Trophoblast cell (in vitro differentiated cells and primary cell): ENCODE data around the gene GNLY.
A peak's percentile ranks its signal among the peaks of the same experiment; 100 is the strongest.

Experiments used
- DNase-seq, 2 donors: peaks; one replicate each; pipeline ENCODE4 v3.0.0-alpha.2; 2016
- H2AFZ ChIP-seq: 2 replicates; pipeline ENCODE4 v1.6.1; 2013; ENCODE audit warnings: low read length, moderate library complexity, mild to moderate bottlenecking; ENCODE audit not compliant: insufficient read depth, poor library complexity
- H2AK5ac ChIP-seq: 2 replicates; pipeline ENCODE4 v1.6.1; 2013; ENCODE audit warnings: mild to moderate bottlenecking, low read length
- H2BK120ac ChIP-seq: 2 replicates; pipeline ENCODE4 v1.6.1; 2013; ENCODE audit warnings: low read length, mild to moderate bottlenecking, moderate library complexity; ENCODE audit not compliant: insufficient read depth, poor library complexity
- H2BK12ac ChIP-seq: 2 replicates; pipeline ENCODE4 v1.6.1; 2013; ENCODE audit warnings: mild to moderate bottlenecking, low read length, moderate library complexity
- H2BK5ac ChIP-seq: 2 replicates; pipeline ENCODE4 v1.6.1; 2013; ENCODE audit warnings: low read length, low read depth, moderate library complexity, mild to moderate bottlenecking; ENCODE audit not compliant: poor library complexity
- H3K14ac ChIP-seq: 2 replicates; pipeline ENCODE4 v1.6.1; 2013; ENCODE audit warnings: mild to moderate bottlenecking, low read length
- H3K18ac ChIP-seq: 2 replicates; pipeline ENCODE4 v1.6.1; 2013; ENCODE audit warnings: mild to moderate bottlenecking, low read length
- H3K23ac ChIP-seq: 2 replicates; pipeline ENCODE4 v1.6.1; 2013; ENCODE audit warnings: low read length
- H3K27ac ChIP-seq: 2 replicates; pipeline ENCODE4 v1.5.1; 2013; ENCODE audit warnings: low read depth, mild to moderate bottlenecking, inconsistent platforms, low read length, moderate library complexity
- H3K27me3 ChIP-seq: 2 replicates; pipeline ENCODE4 v1.6.1; 2013; ENCODE audit warnings: inconsistent platforms, mild to moderate bottlenecking, low read length, moderate library complexity; ENCODE audit not compliant: insufficient read depth
- H3K36me3 ChIP-seq, 2 experiments: 1 replicate in 1 of 2; 2 replicates in 1 of 2; pipeline ENCODE4 v1.6.1; 2013; ENCODE audit warnings: low read length in 2 of 2, mild to moderate bottlenecking in 2 of 2, moderate library complexity in 1 of 2; ENCODE audit not compliant: insufficient read depth in 2 of 2, control insufficient read depth in 1 of 2
- H3K4ac ChIP-seq: 2 replicates; pipeline ENCODE4 v1.6.1; 2013; ENCODE audit warnings: low read depth, mild to moderate bottlenecking, low read length, moderate library complexity
- H3K4me1 ChIP-seq, 2 experiments: 1 replicate in 1 of 2; 2 replicates in 1 of 2; pipeline ENCODE4 v1.6.1; 2013; ENCODE audit warnings: low read length in 2 of 2, mild to moderate bottlenecking in 2 of 2, moderate library complexity in 1 of 2; ENCODE audit not compliant: insufficient read depth in 2 of 2, control insufficient read depth in 1 of 2
- H3K4me2 ChIP-seq: 2 replicates; pipeline ENCODE4 v1.6.1; 2013; ENCODE audit warnings: inconsistent platforms, mild to moderate bottlenecking, low read length, moderate library complexity
- H3K4me3 ChIP-seq: 2 replicates; pipeline ENCODE4 v1.5.1; 2013; ENCODE audit warnings: mild to moderate bottlenecking, low read depth, low read length, inconsistent platforms
- H3K79me1 ChIP-seq: one replicate; pipeline ENCODE4 v1.6.1; 2013; ENCODE audit warnings: low read length
- H3K79me2 ChIP-seq: 2 replicates; pipeline ENCODE4 v1.6.1; 2013; ENCODE audit warnings: low read length, mild to moderate bottlenecking; ENCODE audit not compliant: control insufficient read depth, insufficient read depth, poor library complexity
- H3K9ac ChIP-seq: 2 replicates; pipeline ENCODE4 v1.6.1; 2013; ENCODE audit warnings: mild to moderate bottlenecking, low read length
- H3K9me3 ChIP-seq: 2 replicates; pipeline ENCODE4 v1.6.1; 2013; ENCODE audit warnings: low read depth, mild to moderate bottlenecking, control low read depth, inconsistent platforms, low read length; ENCODE audit not compliant: insufficient read depth
- H4K12ac ChIP-seq: 2 replicates; pipeline ENCODE4 v1.6.1; 2013; ENCODE audit warnings: low read depth, mild to moderate bottlenecking, low read length, moderate library complexity
- H4K8ac ChIP-seq: 2 replicates; pipeline ENCODE4 v1.6.1; 2013; ENCODE audit warnings: low read depth, mild to moderate bottlenecking, low read length, moderate library complexity
- H4K91ac ChIP-seq: one replicate; pipeline ENCODE4 v1.6.1; 2013; ENCODE audit warnings: low read depth, mild to moderate bottlenecking, low read length, moderate library complexity
- WGBS: extraction: QIAGEN DNeasy Blood & Tissue Kit; methylation state at CpG from one replicate; pipeline ENCODE4 v1.1.7; 2013; ENCODE audit warnings: missing lambda C conversion rate; ENCODE audit not compliant: insufficient read length, insufficient coverage; ENCODE audit errors: extremely low coverage; 5-methylcytosine and 5-hydroxymethylcytosine counted together

Gene GNLY

DNA sequence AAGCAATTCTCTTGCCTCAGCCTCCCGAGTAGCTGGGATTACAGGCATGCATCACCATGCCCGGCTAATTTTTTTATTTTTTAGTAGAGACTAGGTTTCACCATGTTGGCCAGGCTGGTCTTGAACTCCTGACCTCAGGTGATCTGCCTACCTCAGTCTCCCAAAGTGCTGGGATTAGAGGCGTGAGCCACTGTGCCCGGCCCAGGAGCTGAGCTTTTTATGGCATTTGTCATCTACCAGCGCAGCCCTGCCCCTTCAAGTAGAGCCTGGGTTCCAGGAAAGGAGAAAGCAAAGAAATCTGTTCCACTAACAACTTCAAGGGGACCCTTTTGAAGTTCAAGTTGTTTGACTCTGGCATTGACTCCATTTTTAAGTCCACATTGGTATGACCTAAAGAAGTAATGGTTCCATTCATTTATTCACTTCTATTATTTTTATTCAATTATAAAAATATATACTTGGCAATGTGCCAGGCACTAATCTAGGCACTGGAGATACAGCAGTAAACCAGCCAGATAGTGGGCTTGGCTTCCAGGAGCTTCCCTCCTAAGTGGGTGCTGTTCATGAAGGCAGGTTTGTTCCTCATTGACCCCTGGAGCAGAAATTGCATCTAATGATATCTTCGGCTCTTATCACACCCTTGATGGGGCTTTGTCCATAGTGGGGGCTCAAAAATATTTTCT is 18.2 kb upstream of the GNLY start:
- no peaks in the 10 kb centered on the region for H3K27me3 ChIP-seq
- no peak overlapping the region for H2BK5ac ChIP-seq
- peaks cover 4% of the 10 kb centered on the region for H3K79me1 ChIP-seq
- no peak overlapping the region for H2BK12ac ChIP-seq
- no peak overlapping the region for H2AK5ac ChIP-seq
- no peak overlapping the region for H3K4me2 ChIP-seq
- WGBS: no CpG with 5 or more reads among the region's 6 CpGs
- no peak overlapping the region for H3K9ac ChIP-seq
- H3K36me3 ChIP-seq: no peaks in the 10 kb centered on the region
- no peak overlapping the region for H3K14ac ChIP-seq
- H3K18ac ChIP-seq: no peak overlapping the region
- H3K4me1 ChIP-seq: peaks cover 9 to 10% of the 10 kb centered on the region in 2 experiments
- no peak overlapping the region for H2BK120ac ChIP-seq
- DNase-seq: no peak
- H3K79me2 ChIP-seq: peaks cover 2% of the 10 kb centered on the region
- H4K8ac ChIP-seq: no peak overlapping the region
- no peak overlapping the region for H3K27ac ChIP-seq
- H3K9me3 ChIP-seq: no peaks in the 10 kb centered on the region
- no peak overlapping the region for H3K4ac ChIP-seq
- no peak overlapping the region for H4K12ac ChIP-seq
- H2AFZ ChIP-seq: no peak overlapping the region
- no peak overlapping the region for H3K4me3 ChIP-seq
- H4K91ac ChIP-seq: no peak overlapping the region
- H3K23ac ChIP-seq: no peak overlapping the region

DNA sequence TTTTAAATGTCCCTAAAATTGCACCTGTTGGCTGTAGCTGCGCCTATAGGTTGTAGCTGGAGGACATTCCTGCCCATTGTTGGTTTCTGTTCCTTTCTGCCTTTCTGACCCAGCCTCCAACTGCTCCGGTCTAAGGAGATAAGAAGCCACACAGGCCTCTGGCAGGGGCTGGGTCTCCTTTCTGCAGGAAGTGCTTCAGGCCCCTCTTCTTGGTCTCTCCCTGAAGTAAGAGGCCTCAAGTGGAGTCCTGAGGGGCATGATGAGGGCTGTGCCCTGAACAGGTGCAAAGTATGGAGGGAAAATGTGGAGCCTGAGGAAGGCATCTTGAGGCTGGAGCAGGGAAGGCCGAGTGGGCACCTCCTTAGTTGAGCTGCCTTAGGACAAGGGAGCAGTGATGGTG is 15.8 kb upstream of the GNLY start:
- H3K27me3 ChIP-seq: no peaks in the 10 kb centered on the region
- no peak overlapping the region for H4K12ac ChIP-seq
- H2BK120ac ChIP-seq: no peak overlapping the region
- no peak overlapping the region for H3K14ac ChIP-seq
- no peak overlapping the region for H4K91ac ChIP-seq
- peaks cover 2% of the 10 kb centered on the region for H3K79me2 ChIP-seq
- H3K9me3 ChIP-seq: no peaks in the 10 kb centered on the region
- H3K36me3 ChIP-seq: no peaks in the 10 kb centered on the region
- no peak overlapping the region for H3K4me3 ChIP-seq
- no peak overlapping the region for H4K8ac ChIP-seq
- H3K79me1 ChIP-seq: peaks cover 4% of the 10 kb centered on the region
- peaks cover 15% of the 10 kb centered on the region in 2 experiments for H3K4me1 ChIP-seq
- H3K9ac ChIP-seq: no peak overlapping the region
- no peak overlapping the region for H3K4me2 ChIP-seq
- H3K23ac ChIP-seq: no peak overlapping the region
- no peak overlapping the region for H2AK5ac ChIP-seq
- no peak overlapping the region for H3K18ac ChIP-seq
- no CpG with 5 or more reads among the region's 3 CpGs for WGBS
- H3K27ac ChIP-seq: no peak overlapping the region
- H2AFZ ChIP-seq: no peak overlapping the region
- H2BK12ac ChIP-seq: no peak overlapping the region
- no peak overlapping the region for H2BK5ac ChIP-seq
- H3K4ac ChIP-seq: no peak overlapping the region
- DNase-seq: no peak

DNA sequence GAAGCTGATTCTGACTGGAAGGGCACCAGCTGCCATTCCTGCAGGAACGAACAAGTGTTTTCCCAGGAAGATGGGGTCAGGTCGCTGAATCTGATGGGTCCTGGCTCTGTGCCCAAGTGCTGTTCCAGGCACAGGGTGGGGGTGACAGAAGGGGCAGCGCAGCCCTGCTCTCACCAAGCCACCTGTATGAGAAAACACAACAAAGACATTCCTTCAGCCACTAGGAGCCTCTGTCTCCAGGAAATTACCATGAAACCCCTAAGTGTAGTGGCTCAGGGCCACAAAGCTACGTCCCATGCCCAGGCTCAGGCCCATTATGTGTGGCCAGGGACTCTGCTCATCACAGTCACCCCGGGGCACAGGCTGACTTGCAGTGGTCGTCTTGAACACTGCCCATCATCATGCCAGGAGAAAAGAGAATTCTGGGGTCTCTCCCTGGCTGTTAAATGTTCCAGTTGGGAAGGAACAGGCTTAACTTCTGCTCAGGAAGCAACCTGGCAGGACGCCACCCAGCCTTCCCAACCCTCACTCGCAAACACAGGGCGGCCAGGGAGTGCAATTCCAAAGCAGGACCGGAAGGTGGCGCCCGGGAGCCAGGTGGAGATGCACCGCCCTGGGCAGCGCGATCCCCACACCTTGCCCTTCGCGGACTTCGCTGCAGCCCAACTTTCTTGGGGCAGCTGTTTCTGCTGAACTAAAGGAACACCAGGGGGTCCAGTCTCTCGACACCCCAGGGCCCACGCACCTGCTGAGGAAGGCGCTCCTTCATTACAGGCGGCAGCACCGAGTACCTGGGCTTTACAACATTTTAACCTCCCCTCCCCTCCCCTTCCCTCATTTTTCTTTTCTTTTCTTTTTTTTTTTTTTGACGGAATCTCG is 15.1 kb upstream of the GNLY start:
- no CpG with 5 or more reads among the region's 25 CpGs for WGBS
- no peak overlapping the region for H3K9ac ChIP-seq
- no peak overlapping the region for H4K91ac ChIP-seq
- H4K8ac ChIP-seq: no peak overlapping the region
- H4K12ac ChIP-seq: no peak overlapping the region
- H3K27me3 ChIP-seq: no peaks in the 10 kb centered on the region
- no peak overlapping the region for H2BK5ac ChIP-seq
- no peak overlapping the region for H2BK12ac ChIP-seq
- H3K79me1 ChIP-seq: peaks cover 4% of the 10 kb centered on the region
- no peaks in the 10 kb centered on the region for H3K36me3 ChIP-seq
- no peak overlapping the region for H2AFZ ChIP-seq
- no peak overlapping the region for H3K4ac ChIP-seq
- peaks cover 15% of the 10 kb centered on the region in 2 experiments for H3K4me1 ChIP-seq
- peak overlapping the region; percentile 21 for H2BK120ac ChIP-seq
- H3K14ac ChIP-seq: no peak overlapping the region
- peak overlapping the region; percentile 48 for H3K4me2 ChIP-seq
- H3K9me3 ChIP-seq: no peaks in the 10 kb centered on the region
- DNase-seq: peak; percentile 47 to 85
- H3K23ac ChIP-seq: no peak overlapping the region
- no peak overlapping the region for H3K4me3 ChIP-seq
- no peak overlapping the region for H3K27ac ChIP-seq
- H3K79me2 ChIP-seq: peaks cover 2% of the 10 kb centered on the region
- no peak overlapping the region for H2AK5ac ChIP-seq
- no peak overlapping the region for H3K18ac ChIP-seq

DNA sequence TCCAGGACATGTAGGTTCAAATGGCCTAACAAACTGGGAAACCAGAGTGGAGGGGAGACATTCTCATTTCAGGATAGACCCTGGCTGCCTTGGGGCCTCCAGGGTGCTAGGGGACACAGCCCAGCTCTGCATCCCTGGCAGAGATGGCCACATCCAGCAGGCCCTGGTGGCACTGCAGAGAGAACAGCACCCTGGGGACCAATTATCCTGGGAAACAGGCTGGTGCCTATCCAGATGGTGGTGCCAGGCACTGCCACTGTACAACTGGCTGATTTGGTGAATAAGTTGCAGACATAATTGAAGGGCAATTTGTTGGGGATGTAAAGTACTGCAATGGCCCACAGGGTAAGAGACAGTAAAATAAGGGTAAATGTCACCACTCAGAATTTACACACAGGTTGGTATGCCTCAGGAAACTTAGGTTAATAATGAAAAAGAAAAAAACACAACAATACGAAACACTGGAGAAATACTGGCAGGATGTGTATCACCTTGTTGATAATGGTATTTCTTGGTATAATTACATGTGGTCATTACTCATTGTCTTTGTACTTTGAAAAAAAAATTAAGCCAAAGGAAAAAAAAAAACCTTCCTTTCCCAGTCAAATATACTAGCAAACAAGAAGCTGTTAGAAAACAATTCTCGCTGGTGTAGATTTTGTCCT is 13.3 kb upstream of the GNLY start:
- no CpG with 5 or more reads among the region's 2 CpGs for WGBS
- no peak for DNase-seq
- peaks cover 13 to 15% of the 10 kb centered on the region in 2 experiments for H3K4me1 ChIP-seq

More for the DNA sequence above, 13.3 kb upstream of the GNLY start:
- Histone ChIP-seq H3K9ac (no peak overlapping the region), H3K27ac (peak overlapping the region; percentile 41), H4K12ac (no peak overlapping the region), H2AK5ac (peak overlapping the region; percentile 20), H3K4ac (no peak overlapping the region), H4K8ac (peak overlapping the region; percentile 14), H3K27me3 (no peaks in the 10 kb centered on the region), H3K4me3 (no peak overlapping the region), H3K79me1 (peaks cover 4% of the 10 kb centered on the region), H3K23ac (no peak overlapping the region), H2AFZ (no peak overlapping the region), H2BK5ac (peak overlapping the region; percentile 2), H2BK12ac (peak overlapping the region; percentile 87), H4K91ac (peak overlapping the region; percentile 59), H3K9me3 (no peaks in the 10 kb centered on the region), H3K79me2 (peaks cover 2% of the 10 kb centered on the region), H3K14ac (peak overlapping the region; percentile 23), H3K4me2 (peak overlapping the region; percentile 15), H3K36me3 (no peaks in the 10 kb centered on the region), H3K18ac (no peak overlapping the region), H2BK120ac (peak overlapping the region; percentile 10)
